OCI-LY1 (cell line): ENCODE measurements around the gene CRK.

Experiments
- EZH2 ChIP-seq: fragments of 200-600 bp; sonication (generic), shearing (Covaris generic); IDR thresholded peaks from 2 replicates; pipeline ENCODE4 v1.8.0; 2017; ENCODE audit warnings: borderline replicate concordance, mixed run types, mild to moderate bottlenecking, antibody characterized with exemption, low read length, moderate library complexity, mixed read lengths
- TF ChIP-seq, protein P1 (sequence below): fragments of 200-600 bp; sonication (generic), shearing (Covaris generic); IDR thresholded peaks from 2 replicates; pipeline ENCODE4 v1.5.1; 2017; ENCODE audit warnings: mild to moderate bottlenecking, antibody characterized with exemption, low read length, moderate library complexity, mixed read lengths

DNA sequence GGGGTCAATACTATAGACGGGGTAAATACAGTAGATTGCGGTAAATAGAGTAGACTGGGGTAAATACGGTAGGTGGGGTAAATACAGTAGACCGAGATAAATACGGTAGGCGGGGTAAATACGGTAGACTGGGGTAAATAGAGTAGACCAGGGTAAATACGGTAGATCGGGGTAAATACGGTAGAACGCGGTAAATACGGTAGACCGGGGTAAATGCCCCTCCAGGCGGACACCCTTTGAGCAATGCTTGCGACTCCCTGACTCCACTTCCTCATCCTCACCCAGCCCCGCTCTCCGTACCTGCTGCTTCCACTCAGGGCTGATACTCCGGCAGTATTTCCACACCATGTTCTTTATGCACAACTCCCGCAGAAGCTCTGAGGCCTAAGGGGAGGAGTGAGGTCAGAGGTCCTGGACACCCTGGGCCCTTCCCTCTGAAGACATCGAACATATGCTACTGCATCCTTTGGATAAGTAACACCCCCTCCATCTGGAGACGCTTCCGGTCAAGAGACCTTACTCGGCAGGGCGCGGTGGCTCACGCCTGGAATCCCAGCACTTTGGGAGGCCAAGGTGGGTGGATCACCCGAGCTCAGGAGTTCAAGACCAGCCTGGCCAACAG is 13.3 kb upstream of the CRK start:
- TF ChIP-seq, protein P1, sequence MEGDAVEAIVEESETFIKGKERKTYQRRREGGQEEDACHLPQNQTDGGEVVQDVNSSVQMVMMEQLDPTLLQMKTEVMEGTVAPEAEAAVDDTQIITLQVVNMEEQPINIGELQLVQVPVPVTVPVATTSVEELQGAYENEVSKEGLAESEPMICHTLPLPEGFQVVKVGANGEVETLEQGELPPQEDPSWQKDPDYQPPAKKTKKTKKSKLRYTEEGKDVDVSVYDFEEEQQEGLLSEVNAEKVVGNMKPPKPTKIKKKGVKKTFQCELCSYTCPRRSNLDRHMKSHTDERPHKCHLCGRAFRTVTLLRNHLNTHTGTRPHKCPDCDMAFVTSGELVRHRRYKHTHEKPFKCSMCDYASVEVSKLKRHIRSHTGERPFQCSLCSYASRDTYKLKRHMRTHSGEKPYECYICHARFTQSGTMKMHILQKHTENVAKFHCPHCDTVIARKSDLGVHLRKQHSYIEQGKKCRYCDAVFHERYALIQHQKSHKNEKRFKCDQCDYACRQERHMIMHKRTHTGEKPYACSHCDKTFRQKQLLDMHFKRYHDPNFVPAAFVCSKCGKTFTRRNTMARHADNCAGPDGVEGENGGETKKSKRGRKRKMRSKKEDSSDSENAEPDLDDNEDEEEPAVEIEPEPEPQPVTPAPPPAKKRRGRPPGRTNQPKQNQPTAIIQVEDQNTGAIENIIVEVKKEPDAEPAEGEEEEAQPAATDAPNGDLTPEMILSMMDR: no peak
- no peak for TF ChIP-seq EZH2
